PFSK-1 (cell line): ENCODE measurements around the gene HTATSF1.

Experiments
- FOXP2 ChIP-seq: optimal IDR thresholded peaks from 2 replicates; pipeline ENCODE3; 2011; ENCODE audit warnings: borderline replicate concordance, control low read depth, inconsistent platforms; ENCODE audit not compliant: insufficient read depth; ENCODE audit errors: extremely low read length, extremely low read depth
- POLR2AphosphoS5 ChIP-seq: IDR thresholded peaks from 2 replicates; pipeline ENCODE4 v1.6.1; 2012; ENCODE audit warnings: low read depth, mild to moderate bottlenecking, control low read depth, low read length, moderate library complexity
- REST ChIP-seq, 2 experiments: IDR thresholded peaks; 2 replicates each; pipeline versions ENCODE4 v1.6.1 to v1.8.0; 2011 to 2012; ENCODE audit warnings: low read depth in 2 of 2, low read length in 2 of 2, control low read depth in 1 of 2, inconsistent platforms in 1 of 2, mild to moderate bottlenecking in 1 of 2, moderate library complexity in 1 of 2; ENCODE audit not compliant: insufficient read depth in 1 of 2
- SIN3A ChIP-seq: IDR thresholded peaks from 2 replicates; pipeline ENCODE4 v1.6.1; 2012; ENCODE audit warnings: mild to moderate bottlenecking, low read length, moderate library complexity, borderline replicate concordance; ENCODE audit not compliant: insufficient read depth
- TAF1 ChIP-seq: IDR thresholded peaks from 2 replicates; pipeline ENCODE4 v1.6.1; 2012; ENCODE audit warnings: low read length, control low read depth, borderline replicate concordance; ENCODE audit not compliant: insufficient read depth

Gene HTATSF1

GRCh38 chrX:136493011-136493410 lies 4.4 kb upstream of the HTATSF1 start:
- TF ChIP-seq FOXP2: no peak
- TF ChIP-seq TAF1: no peak
- TF ChIP-seq REST (IDR thresholded peaks at IDR 0.05; ENCODE audit: insufficient read depth in 1 of 2, low read depth in 2 of 2, low read length in 2 of 2): no peak
- TF ChIP-seq POLR2AphosphoS5: no peak
- TF ChIP-seq SIN3A: no peak

- no peak for TF ChIP-seq POLR2AphosphoS5
- no peak for TF ChIP-seq TAF1
- no peak for TF ChIP-seq FOXP2
- TF ChIP-seq SIN3A: no peak
- no peak for TF ChIP-seq REST (IDR thresholded peaks at IDR 0.05; ENCODE audit: insufficient read depth in 1 of 2, low read depth in 2 of 2, low read length in 2 of 2)
Measured at GRCh38 chrX:136495043-136495442, 2.3 kb upstream of the HTATSF1 start.

GRCh38 chrX:136496186-136496763 lies 1.1 kb upstream of the HTATSF1 start:
- TF ChIP-seq FOXP2 (no peak), TAF1 (no peak), POLR2AphosphoS5 (no peak), REST (IDR thresholded peaks at IDR 0.05; ENCODE audit: insufficient read depth in 1 of 2, low read depth in 2 of 2, low read length in 2 of 2) (no peak), SIN3A (no peak)

GRCh38 chrX:136496764-136497555 lies 432 bp upstream of the HTATSF1 start:
- peak; percentile 59 for TF ChIP-seq FOXP2
- TF ChIP-seq SIN3A: no peak
- TF ChIP-seq TAF1: 0 out of 2 replicates have a peak, but pooled peaks have one; percentile 40
- no peak for TF ChIP-seq REST (IDR thresholded peaks at IDR 0.05; ENCODE audit: insufficient read depth in 1 of 2, low read depth in 2 of 2, low read length in 2 of 2)
- TF ChIP-seq POLR2AphosphoS5: peak; percentile 48; the same call in 1 of the 2 replicates
